ENCODE results near the gene TMEM121. TPM values are rescaled to one million over a fixed set of nuclear protein-coding genes. Genes with fewer than 3 reads are reported as not detected.

TMEM121 gene
- polyA plus RNA-seq, 1 of the 3 experiments (the other 2 are of a cell fraction) = 9.1 TPM

GRCh38 chr14:105488781-105489541 is 37.4 kb upstream of the TMEM121 start:
- peaks cover 13% of the 10 kb centered on the region; the same call in 1 of the 2 replicates for H3K79me2 ChIP-seq (ENCODE audit: insufficient read depth)
- peak overlapping the region; percentile 94; the same call in 1 of the 2 replicates for H3K4me2 ChIP-seq
- WGBS (ENCODE audit: low lambda C conversion rate) = 36% methylated on average over 5 of the region's 20 CpGs
- no peaks in the 10 kb centered on the region for H3K36me3 ChIP-seq (replicated peaks in 1 of 2; ENCODE audit: control insufficient read depth in 1 of 2, insufficient read depth in 2 of 2, low read length in 1 of 2)
- no peak overlapping the region for H2AFZ ChIP-seq (ENCODE audit: low read depth)
- peak overlapping the region; percentile 82 to 91; a peak in 3 of 4 replicates for H3K27ac ChIP-seq (ENCODE audit: low read depth in 2 of 2, low read length in 1 of 2)
- ChIA-PET POLR2A (interaction anchor here (0.8 to 2.0 kb wide), 5 partner anchors 8 to 92 kb away, joined by 3 to 14 read pairs (median 9); no protein-coding TSS in a partner anchor), CTCF (interaction anchor here (0.8 to 5.9 kb wide), 33 partner anchors 9 to 512 kb away, joined by 3 to 135 read pairs (median 7); partner anchors contain the start of genes BRF1, JAG2, NUDT14 and TEX22)
- peaks cover 16 to 45% of the 10 kb centered on the region in 2 experiments; a peak in 3 of 4 replicates for H3K4me1 ChIP-seq (ENCODE audit: control insufficient read depth in 1 of 2, insufficient read depth in 2 of 2, low read depth in 1 of 2, low read length in 1 of 2)
- DNase-seq = no peak
- H3K9me3 ChIP-seq = no peaks in the 10 kb centered on the region
- no peaks in the 10 kb centered on the region for H3F3A ChIP-seq (replicated peaks; ENCODE audit: insufficient read depth)
- no peak for TF ChIP-seq YY1 (IDR thresholded peaks at IDR 0.05; ENCODE audit: low read depth)
- no peak for TF ChIP-seq POLR2AphosphoS5 (IDR thresholded peaks at IDR 0.05; ENCODE audit: low read depth, low read length)
- no peak for TF ChIP-seq FOXM1 (IDR thresholded peaks at IDR 0.05; ENCODE audit: low read depth)
- no peak for TF ChIP-seq CHD2 (IDR thresholded peaks at IDR 0.05; ENCODE audit: low read length, partially characterized antibody)
- no peak for TF ChIP-seq GABPA (IDR thresholded peaks at IDR 0.05; ENCODE audit: low read depth)
- no peak for TF ChIP-seq NRF1 (IDR thresholded peaks at IDR 0.05; ENCODE audit: low read depth, low read length)
- TF ChIP-seq, protein P1, sequence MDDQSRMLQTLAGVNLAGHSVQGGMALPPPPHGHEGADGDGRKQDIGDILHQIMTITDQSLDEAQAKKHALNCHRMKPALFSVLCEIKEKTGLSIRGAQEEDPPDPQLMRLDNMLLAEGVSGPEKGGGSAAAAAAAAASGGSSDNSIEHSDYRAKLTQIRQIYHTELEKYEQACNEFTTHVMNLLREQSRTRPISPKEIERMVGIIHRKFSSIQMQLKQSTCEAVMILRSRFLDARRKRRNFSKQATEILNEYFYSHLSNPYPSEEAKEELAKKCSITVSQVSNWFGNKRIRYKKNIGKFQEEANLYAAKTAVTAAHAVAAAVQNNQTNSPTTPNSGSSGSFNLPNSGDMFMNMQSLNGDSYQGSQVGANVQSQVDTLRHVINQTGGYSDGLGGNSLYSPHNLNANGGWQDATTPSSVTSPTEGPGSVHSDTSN (IDR thresholded peaks at IDR 0.05) = no peak
- H3K9ac ChIP-seq = peak overlapping the region; percentile 97
- no peaks in the 10 kb centered on the region for H3K9me2 ChIP-seq
- peaks cover 11% of the 10 kb centered on the region; the same call in 1 of the 2 replicates for H4K20me1 ChIP-seq (ENCODE audit: insufficient read depth)
- no peaks in the 10 kb centered on the region for H3K27me3 ChIP-seq (ENCODE audit: insufficient read depth)
- peak overlapping the region in 1 of 2 experiments; percentile 82; a peak in 2 of 4 replicates for H3K4me3 ChIP-seq (ENCODE audit: low read depth in 2 of 2, low read length in 1 of 2)

DNA sequence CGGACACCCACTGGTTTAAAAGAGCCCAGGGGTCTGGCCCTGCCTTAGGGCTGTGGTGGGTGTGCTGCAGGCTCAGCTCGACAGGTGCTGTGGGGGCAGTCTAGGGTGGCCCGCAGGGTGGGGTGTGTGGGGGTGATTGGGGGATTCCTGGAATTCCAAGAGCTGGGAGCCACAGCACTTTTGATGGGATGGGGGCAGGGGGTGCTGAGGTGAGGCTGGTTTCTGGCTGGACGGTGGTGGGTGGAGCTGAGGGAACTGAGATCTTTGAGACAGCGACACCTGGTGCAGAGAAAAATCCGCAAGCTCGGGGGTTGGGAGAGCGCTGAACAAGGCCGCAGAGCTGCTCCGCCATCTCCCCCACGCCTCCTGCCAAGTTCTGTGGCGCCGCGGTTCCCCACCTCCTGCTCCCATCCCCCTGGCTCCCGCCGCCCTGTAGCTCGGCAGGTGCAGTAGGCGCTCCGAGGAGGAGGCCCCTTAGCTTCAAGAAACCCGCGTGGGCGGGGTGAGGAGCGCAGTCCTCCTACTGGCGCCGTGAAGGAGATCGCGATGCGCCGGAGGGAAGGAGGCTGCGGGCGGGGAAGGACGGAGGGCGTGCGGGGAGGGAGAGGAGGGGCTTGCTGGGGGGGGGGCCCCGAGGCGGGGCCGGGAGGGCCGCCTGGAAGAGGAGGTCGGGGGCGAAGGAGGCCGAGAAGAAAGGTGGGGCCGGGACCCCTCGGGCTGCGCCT is 36.7 kb upstream of the TMEM121 start:
- POLR2A ChIA-PET = interaction anchor here (0.8 to 2.0 kb wide), 5 partner anchors 8 to 93 kb away, joined by 3 to 14 read pairs (median 9); no protein-coding TSS in a partner anchor
- Histone ChIP-seq H3K27ac (ENCODE audit: low read depth in 2 of 2, low read length in 1 of 2) (peak overlapping the region; percentile 82 to 91), H3K36me3 (replicated peaks in 1 of 2; ENCODE audit: control insufficient read depth in 1 of 2, insufficient read depth in 2 of 2, low read length in 1 of 2) (no peaks in the 10 kb centered on the region), H2AFZ (ENCODE audit: low read depth) (no peak overlapping the region; the same call in 1 of the 2 replicates), H3K27me3 (ENCODE audit: insufficient read depth) (no peaks in the 10 kb centered on the region), H3K9me2 (no peaks in the 10 kb centered on the region), H3K4me3 (ENCODE audit: low read depth in 2 of 2, low read length in 1 of 2) (peak overlapping the region; percentile 70 to 82), H3K4me1 (ENCODE audit: control insufficient read depth in 1 of 2, insufficient read depth in 2 of 2, low read depth in 1 of 2, low read length in 1 of 2) (peaks cover 9 to 38% of the 10 kb centered on the region in 2 experiments; a peak in 3 of 4 replicates), H3K9me3 (no peaks in the 10 kb centered on the region), H3F3A (replicated peaks; ENCODE audit: insufficient read depth) (no peaks in the 10 kb centered on the region), H3K4me2 (peak overlapping the region; percentile 94), H4K20me1 (ENCODE audit: insufficient read depth) (peaks cover 11% of the 10 kb centered on the region; the same call in 1 of the 2 replicates), H3K79me2 (ENCODE audit: insufficient read depth) (peaks cover 13% of the 10 kb centered on the region; the same call in 1 of the 2 replicates), H3K9ac (peak overlapping the region; percentile 97)
- 11% methylated on average over 18 of the region's 44 CpGs for WGBS (ENCODE audit: low lambda C conversion rate)
- TF ChIP-seq SMC3 (IDR thresholded peaks at IDR 0.05; ENCODE audit: low read depth, low read length) = peak; percentile 72
- TF ChIP-seq YY1 (IDR thresholded peaks at IDR 0.05; ENCODE audit: low read depth) = peak; percentile 69; the same call in 1 of the 2 replicates
- peak; percentile 75; the same call in 1 of the 2 replicates for TF ChIP-seq MXI1 (IDR thresholded peaks at IDR 0.05; ENCODE audit: low read depth, low read length)
- TF ChIP-seq RAD21 (IDR thresholded peaks at IDR 0.05; ENCODE audit: low read length) = peak; percentile 65
- TF ChIP-seq TEAD4 (IDR thresholded peaks at IDR 0.05; ENCODE audit: borderline replicate concordance, insufficient read depth) = no peak
- TF ChIP-seq NFIC (IDR thresholded peaks at IDR 0.05; ENCODE audit: borderline replicate concordance) = peak; percentile 41; the same call in 1 of the 2 replicates
- no peak for TF ChIP-seq ZBTB33 (IDR thresholded peaks at IDR 0.05; ENCODE audit: borderline replicate concordance, low read depth)
- TF ChIP-seq MAX (IDR thresholded peaks at IDR 0.05; ENCODE audit: low read depth) = peak; percentile 55; the same call in 1 of the 2 replicates
- no peak for TF ChIP-seq GABPA (IDR thresholded peaks at IDR 0.05; ENCODE audit: low read depth)
- TF ChIP-seq SIN3A (IDR thresholded peaks at IDR 0.05; ENCODE audit: borderline replicate concordance, low read depth, low read length) = 0 out of 2 replicates have a peak, but pooled peaks have one; percentile 25
- TF ChIP-seq FOXM1 (IDR thresholded peaks at IDR 0.05; ENCODE audit: low read depth) = no peak
- TF ChIP-seq CTCF (IDR thresholded peaks at IDR 0.05) = peak; percentile 70
- TF ChIP-seq FOXJ3 (CRISPR knock-in tag; IDR thresholded peaks at IDR 0.05) = no peak
- DNase-seq = peak; percentile 79
- CTCF ChIA-PET = interaction anchor here (0.6 to 5.9 kb wide), 50 partner anchors 9 to 513 kb away, joined by 3 to 135 read pairs (median 4); partner anchors contain the start of genes BRF1, CLBA1, JAG2 and NUDT14

Measured in SK-N-SH (cell line).